BLaER1 treated with 17β-estradiol and CSF1 and Interleukin-3, amounts not matched to agents 10 nM and 100 nM (cell line): ENCODE measurements around the gene ESRRA.
A peak's percentile ranks its signal among the peaks of the same experiment; 100 is the strongest.

Experiments used
- H3K27ac ChIP-seq, 11 experiments: shearing (Covaris generic); formaldehyde crosslinking; 2 replicates each; pipeline ENCODE4 v1.8.1; 2022
- H3K27me3 ChIP-seq, 11 experiments: shearing (Covaris generic); formaldehyde crosslinking; 2 replicates each; pipeline ENCODE4 v1.8.1; 2022
- H3K36me3 ChIP-seq, 11 experiments: shearing (Covaris generic); formaldehyde crosslinking; 2 replicates each; pipeline ENCODE4 v1.8.1; 2022
- H3K4me1 ChIP-seq, 10 experiments: shearing (Covaris generic); formaldehyde crosslinking; 2 replicates each; pipeline ENCODE4 v1.8.1; 2022
- H3K4me2 ChIP-seq, 11 experiments: shearing (Covaris generic); formaldehyde crosslinking; 2 replicates each; pipeline ENCODE4 v1.8.1; 2022
- H3K4me3 ChIP-seq, 10 experiments: shearing (Covaris generic); formaldehyde crosslinking; 2 replicates each; pipeline ENCODE4 v1.8.1; 2022
- H3K9ac ChIP-seq, 11 experiments: shearing (Covaris generic); formaldehyde crosslinking; 2 replicates each; pipeline ENCODE4 v1.8.1; 2022
- H3K9me3 ChIP-seq, 11 experiments: shearing (Covaris generic); formaldehyde crosslinking; replicated peaks in 1 of 11; 2 replicates each; pipeline ENCODE4 v1.8.1; 2022
- H4K20me1 ChIP-seq, 11 experiments: shearing (Covaris generic); formaldehyde crosslinking; 2 replicates each; pipeline ENCODE4 v1.8.1; 2022
- Cebpa-rat ChIP-seq, 11 experiments: shearing (Covaris generic); IDR thresholded peaks; 2 replicates each; pipeline ENCODE4 v1.8.1; 2022

ESRRA gene

GRCh38 chr11:64287676-64288352 is 17.5 kb upstream of the ESRRA start:
- H4K20me1 ChIP-seq: peaks cover 0 to 50% (median 36%) of the 10 kb centered on the region in 11 experiments; a peak in 17 of 22 replicates
- H3K36me3 ChIP-seq: 0 out of 22 replicates have a peak, but pooled peaks cover 0 to 5% (median 0%) of the 10 kb centered on the region in 11 experiments
- H3K27ac ChIP-seq: no peak overlapping the region
- H3K9me3 ChIP-seq: no peaks in the 10 kb centered on the region
- H3K4me1 ChIP-seq: peaks cover 35 to 44% (median 38%) of the 10 kb centered on the region in 10 experiments
- H3K27me3 ChIP-seq: peaks cover 37 to 42% (median 38%) of the 10 kb centered on the region in 11 experiments
- H3K9ac ChIP-seq: peak overlapping the region in 1 of 11 experiments; percentile 15; a peak in 1 of 22 replicates
- no peak overlapping the region for H3K4me2 ChIP-seq
- no peak overlapping the region for H3K4me3 ChIP-seq
- TF ChIP-seq Cebpa-rat (IDR thresholded peaks at IDR 0.05): no peak

- H3K27ac ChIP-seq: no peak overlapping the region
- TF ChIP-seq Cebpa-rat (IDR thresholded peaks at IDR 0.05): no peak
- no peak overlapping the region for H3K4me3 ChIP-seq
- H4K20me1 ChIP-seq: peaks cover 0 to 56% (median 41%) of the 10 kb centered on the region in 11 experiments; a peak in 17 of 22 replicates
- no peak overlapping the region for H3K4me2 ChIP-seq
- H3K36me3 ChIP-seq: no peaks in the 10 kb centered on the region
- no peak overlapping the region for H3K9ac ChIP-seq
- peaks cover 43 to 48% (median 43%) of the 10 kb centered on the region in 11 experiments for H3K27me3 ChIP-seq
- peaks cover 31 to 40% (median 34%) of the 10 kb centered on the region in 10 experiments for H3K4me1 ChIP-seq
- H3K9me3 ChIP-seq: no peaks in the 10 kb centered on the region
Measured at GRCh38 chr11:64288353-64288750, 17.0 kb upstream of the ESRRA start.

- peaks cover 50 to 55% (median 51%) of the 10 kb centered on the region in 11 experiments for H3K27me3 ChIP-seq
Measured at GRCh38 chr11:64289002-64289564, 16.2 kb upstream of the ESRRA start.

GRCh38 chr11:64290352-64291261 is 14.7 kb upstream of the ESRRA start:
- Histone ChIP-seq H4K20me1 (peaks cover 0 to 63% (median 45%) of the 10 kb centered on the region in 11 experiments; a peak in 17 of 22 replicates), H3K9ac (no peak overlapping the region), H3K4me1 (peaks cover 21 to 30% (median 25%) of the 10 kb centered on the region in 10 experiments), H3K36me3 (no peaks in the 10 kb centered on the region), H3K4me2 (no peak overlapping the region), H3K4me3 (no peak overlapping the region), H3K27me3 (peaks cover 65 to 70% (median 66%) of the 10 kb centered on the region in 11 experiments), H3K9me3 (no peaks in the 10 kb centered on the region), H3K27ac (no peak overlapping the region)
- TF ChIP-seq Cebpa-rat (IDR thresholded peaks at IDR 0.05): no peak

More at GRCh38 chr11:64289002-64289564, 16.2 kb upstream of the ESRRA start:
- H3K27ac ChIP-seq: no peak overlapping the region
- H3K9me3 ChIP-seq: no peaks in the 10 kb centered on the region
- no peaks in the 10 kb centered on the region for H3K36me3 ChIP-seq
- no peak overlapping the region for H3K4me3 ChIP-seq
- H3K4me1 ChIP-seq: peaks cover 24 to 33% (median 27%) of the 10 kb centered on the region in 10 experiments
- no peak overlapping the region for H3K9ac ChIP-seq
- no peak overlapping the region for H3K4me2 ChIP-seq
- TF ChIP-seq Cebpa-rat (IDR thresholded peaks at IDR 0.05): no peak
- peaks cover 0 to 63% (median 45%) of the 10 kb centered on the region in 11 experiments; a peak in 17 of 22 replicates for H4K20me1 ChIP-seq

- Histone ChIP-seq H3K36me3 (no peaks in the 10 kb centered on the region), H3K9me3 (no peaks in the 10 kb centered on the region), H3K4me3 (peak within 1 kb of the TSS; percentile 0 to 66 (median 48); a peak in 18 of 20 replicates), H3K4me1 (peaks cover 16 to 25% (median 20%) of the 10 kb centered on the region in 10 experiments), H3K4me2 (peak within 1 kb of the TSS; percentile 61 to 95 (median 80)), H4K20me1 (peaks cover 0 to 66% (median 45%) of the 10 kb centered on the region in 11 experiments; a peak in 17 of 22 replicates), H3K27me3 (peaks cover 72 to 77% (median 73%) of the 10 kb centered on the region in 11 experiments), H3K27ac (no peak within 1 kb of the TSS), H3K9ac (peak within 1 kb of the TSS in 10 of 11 experiments; percentile 18 to 59 (median 32); a peak in 13 of 22 replicates)
- TF ChIP-seq Cebpa-rat (IDR thresholded peaks at IDR 0.05): no peak
Measured at GRCh38 chr11:64291262-64291751, 14.0 kb upstream of the ESRRA start, which contains the start of gene KCNK4. KCNK4 (plus strand) TSS chr11:64291302; CDS start chr11:64293019, 1,717 bp downstream.

- Histone ChIP-seq H3K36me3 (no peaks in the 10 kb centered on the region), H3K4me1 (peaks cover 10 to 19% (median 14%) of the 10 kb centered on the region in 10 experiments), H3K4me3 (peak overlapping the region; percentile 0 to 66 (median 48); a peak in 18 of 20 replicates), H3K4me2 (peak overlapping the region; percentile 61 to 95 (median 80)), H3K27me3 (peaks cover 78 to 83% (median 79%) of the 10 kb centered on the region in 11 experiments), H3K27ac (no peak overlapping the region), H3K9ac (peak overlapping the region in 10 of 11 experiments; percentile 18 to 59 (median 32); a peak in 13 of 22 replicates), H3K9me3 (no peaks in the 10 kb centered on the region), H4K20me1 (peaks cover 0 to 67% (median 47%) of the 10 kb centered on the region in 11 experiments; a peak in 17 of 22 replicates)
- TF ChIP-seq Cebpa-rat (IDR thresholded peaks at IDR 0.05): no peak
Measured at GRCh38 chr11:64291752-64292459, 13.4 kb upstream of the ESRRA start.

GRCh38 chr11:64292460-64293254 is 12.7 kb upstream of the ESRRA start:
- Histone ChIP-seq H4K20me1 (peaks cover 0 to 72% (median 48%) of the 10 kb centered on the region in 11 experiments; a peak in 17 of 22 replicates), H3K4me1 (peaks cover 9 to 17% (median 13%) of the 10 kb centered on the region in 10 experiments), H3K36me3 (no peaks in the 10 kb centered on the region), H3K9ac (peak overlapping the region in 10 of 11 experiments; percentile 18 to 59 (median 32); a peak in 13 of 22 replicates), H3K27me3 (peaks cover 86 to 91% (median 86%) of the 10 kb centered on the region in 11 experiments), H3K4me2 (peak overlapping the region; percentile 61 to 95 (median 80)), H3K27ac (no peak overlapping the region), H3K4me3 (peak overlapping the region; percentile 0 to 66 (median 48); a peak in 18 of 20 replicates), H3K9me3 (no peaks in the 10 kb centered on the region)
- no peak for TF ChIP-seq Cebpa-rat (IDR thresholded peaks at IDR 0.05)
